H1 (cell line): ENCODE measurements around the gene SLC13A4. TPM values are rescaled to one million over a fixed set of nuclear protein-coding genes. Genes with fewer than 3 reads are reported as not detected.

Experiments used
- CTCF ChIA-PET: fragments of 300-600 bp; sonication (Branson Sonifier 250); formaldehyde crosslinking; loops from one replicate; lab custom pipeline; 2021; ENCODE audit not compliant: partially characterized antibody; lab: Charles Lee
- POLR2A ChIA-PET: fragments of 300-600 bp; sonication (Branson Sonifier 250); formaldehyde crosslinking; loops from one replicate; lab custom pipeline; 2021; ENCODE audit warnings: inconsistent platforms; ENCODE audit not compliant: partially characterized antibody; lab: Charles Lee
- DNase-seq, 2 experiments: peaks; one replicate each; pipeline versions ENCODE4 v3.0.0 to v3.0.0-alpha.2; 2010 to 2022; ENCODE audit warnings: low spot score in 2 of 2, low read depth in 1 of 2, mixed read lengths in 1 of 2
- FAIRE-seq: peaks from 2 replicates; lab custom pipeline; 2011; peaks lifted over from hg19 to GRCh38; lab: Jason Lieb, UNC
- H2AFZ ChIP-seq: 2 replicates; pipeline ENCODE4 v1.8.1; 2012; ENCODE audit warnings: low read length, inconsistent platforms
- H2AK5ac ChIP-seq: 2 replicates; pipeline ENCODE4 v1.6.1; 2013; ENCODE audit warnings: low read depth, low read length
- H2BK120ac ChIP-seq: replicated peaks from 2 replicates; pipeline ENCODE3; 2013; ENCODE audit warnings: low read depth, low read length, inconsistent platforms
- H2BK12ac ChIP-seq: 2 replicates; pipeline ENCODE4 v1.6.1; 2013; ENCODE audit warnings: low read depth, low read length
- H2BK15ac ChIP-seq: 2 replicates; pipeline ENCODE4 v1.6.1; 2013; ENCODE audit warnings: low read length
- H2BK20ac ChIP-seq: 2 replicates; pipeline ENCODE4 v1.6.1; 2013; ENCODE audit warnings: low read length
- H2BK5ac ChIP-seq: 2 replicates; pipeline ENCODE4 v1.6.1; 2013; ENCODE audit warnings: low read depth, low read length
- H3K14ac ChIP-seq: 2 replicates; pipeline ENCODE4 v1.6.1; 2013; ENCODE audit warnings: inconsistent platforms; ENCODE audit not compliant: insufficient read length
- H3K18ac ChIP-seq: 2 replicates; pipeline ENCODE4 v1.6.1; 2013; ENCODE audit warnings: low read length; ENCODE audit errors: extremely low read depth
- H3K23ac ChIP-seq: 2 replicates; pipeline ENCODE4 v1.6.1; 2013; ENCODE audit warnings: inconsistent platforms; ENCODE audit not compliant: insufficient read length
- H3K23me2 ChIP-seq: 2 replicates; pipeline ENCODE4 v1.6.1; 2013; ENCODE audit warnings: low read depth, low read length
- H3K27ac ChIP-seq: 2 replicates; pipeline ENCODE4 v1.6.1; 2011; ENCODE audit warnings: low read depth, low read length, inconsistent platforms
- H3K27me3 ChIP-seq, 4 experiments: replicated peaks in 1 of 4; 1 replicate in 1 of 4; 2 replicates in 3 of 4; pipeline versions ENCODE4 v1.6.1 to v1.8.1; 2011 to 2013; ENCODE audit warnings: low read length in 3 of 4, mild to moderate bottlenecking in 3 of 4, inconsistent platforms in 2 of 4, mixed read lengths in 2 of 4, moderate library complexity in 1 of 4; ENCODE audit not compliant: control insufficient read depth in 3 of 4, insufficient read depth in 3 of 4; ENCODE audit errors: extremely low read depth in 1 of 4
- H3K36me3 ChIP-seq, 4 experiments: 2 replicates each; pipeline versions ENCODE4 v1.6.1 to v1.8.1; 2011 to 2013; ENCODE audit warnings: mild to moderate bottlenecking in 4 of 4, low read length in 3 of 4, moderate library complexity in 2 of 4, control low read depth in 1 of 4, inconsistent platforms in 1 of 4; ENCODE audit not compliant: insufficient read depth in 4 of 4, control insufficient read depth in 2 of 4
- H3K4ac ChIP-seq: replicated peaks from 2 replicates; pipeline ENCODE3; 2013; ENCODE audit warnings: low read length, low read depth, mixed read lengths, inconsistent platforms; ENCODE audit not compliant: insufficient read length
- H3K4me1 ChIP-seq, 4 experiments: replicated peaks in 1 of 4; 1 replicate in 1 of 4; 2 replicates in 3 of 4; pipeline versions ENCODE4 v1.6.1 to v1.8.1; 2011 to 2013; ENCODE audit warnings: low read length in 3 of 4, inconsistent platforms in 2 of 4, mixed read lengths in 1 of 4; ENCODE audit not compliant: insufficient read depth in 4 of 4, control insufficient read depth in 3 of 4
- H3K4me2 ChIP-seq, 2 experiments: 2 replicates each; pipeline versions ENCODE4 v1.6.1 to v1.8.1; 2011 to 2013; ENCODE audit warnings: low read depth in 2 of 2, low read length in 2 of 2, control low read depth in 1 of 2, inconsistent platforms in 1 of 2, mild to moderate bottlenecking in 1 of 2; ENCODE audit not compliant: insufficient read depth in 1 of 2
- H3K4me3 ChIP-seq, 4 experiments: fragments of 200-600, 300-600 bp in 1 of 4; sonication (generic), shearing (Covaris generic), sonication (Bioruptor Twin) in 1 of 4; 2 replicates each; pipeline versions ENCODE4 v1.5.1 to v1.8.1; 2011 to 2016; ENCODE audit warnings: low read length in 4 of 4, low read depth in 3 of 4, control low read depth in 2 of 4, inconsistent platforms in 2 of 4, mild to moderate bottlenecking in 2 of 4, mixed read lengths in 1 of 4, moderate library complexity in 1 of 4; ENCODE audit not compliant: insufficient read depth in 2 of 4; ENCODE audit errors: extremely low read depth in 1 of 4
- H3K56ac ChIP-seq: replicated peaks from 2 replicates; pipeline ENCODE3; 2013; ENCODE audit warnings: low read depth, mild to moderate bottlenecking, mixed read lengths, low read length, inconsistent platforms; ENCODE audit not compliant: insufficient read length
- H3K79me1 ChIP-seq: 2 replicates; pipeline ENCODE4 v1.6.1; 2013; ENCODE audit warnings: low read depth, low read length, control low read depth
- H3K79me2 ChIP-seq, 2 experiments: 2 replicates each; pipeline versions ENCODE4 v1.6.1 to v1.8.1; 2012 to 2013; ENCODE audit warnings: low read length in 2 of 2, mild to moderate bottlenecking in 2 of 2, inconsistent platforms in 1 of 2; ENCODE audit not compliant: insufficient read depth in 2 of 2, control insufficient read depth in 1 of 2
- H3K9ac ChIP-seq, 4 experiments: replicated peaks in 1 of 4; 1 replicate in 1 of 4; 2 replicates in 3 of 4; pipeline versions ENCODE4 v1.6.1 to v1.8.1; 2011 to 2013; ENCODE audit warnings: low read depth in 3 of 4, low read length in 3 of 4, control low read depth in 2 of 4, mild to moderate bottlenecking in 2 of 4, moderate library complexity in 2 of 4, inconsistent platforms in 1 of 4; ENCODE audit errors: extremely low read depth in 1 of 4
- H3K9me3 ChIP-seq, 2 experiments: 2 replicates each; pipeline versions ENCODE4 v1.6.1 to v1.8.1; 2012 to 2013; ENCODE audit warnings: mild to moderate bottlenecking in 2 of 2, moderate library complexity in 2 of 2, control low read depth in 1 of 2, inconsistent platforms in 1 of 2, low read depth in 1 of 2, low read length in 1 of 2, mixed read lengths in 1 of 2; ENCODE audit not compliant: insufficient read depth in 2 of 2
- H4K20me1 ChIP-seq, 2 experiments: replicated peaks in 1 of 2; 2 replicates each; pipeline versions ENCODE3 to v1.8.1; 2011 to 2013; ENCODE audit warnings: inconsistent platforms in 2 of 2, low read length in 2 of 2, mild to moderate bottlenecking in 1 of 2; ENCODE audit not compliant: insufficient read depth in 2 of 2, control insufficient read depth in 1 of 2
- H4K5ac ChIP-seq: 2 replicates; pipeline ENCODE4 v1.6.1; 2013; ENCODE audit warnings: low read length, low read depth, mixed read lengths, inconsistent platforms; ENCODE audit not compliant: insufficient read length
- H4K8ac ChIP-seq: 2 replicates; pipeline ENCODE4 v1.8.0; 2013; ENCODE audit warnings: mild to moderate bottlenecking, moderate library complexity, low read length, inconsistent platforms; ENCODE audit not compliant: insufficient read depth; ENCODE audit errors: extremely low read depth
- H4K91ac ChIP-seq: replicated peaks from 2 replicates; pipeline ENCODE3; 2013; ENCODE audit warnings: low read length, mixed read lengths, inconsistent platforms; ENCODE audit not compliant: insufficient read length
- ASH2L ChIP-seq: fragments of 200-600, 300-600 bp; sonication (generic); IDR thresholded peaks from one replicate; pipeline ENCODE4 v1.7.1; 2017; ENCODE audit warnings: low read length
- BACH1 ChIP-seq: IDR thresholded peaks from 2 replicates; pipeline ENCODE4 v1.6.1; 2012; ENCODE audit warnings: low read length, improper control_type of control experiment
- CBX5 ChIP-seq: fragments of 300-800, 300-1000 bp; sonication (generic); IDR thresholded peaks from 2 replicates; pipeline ENCODE4 v1.7.1; 2016; ENCODE audit warnings: antibody characterized with exemption, low read length, low read depth
- CBX8 ChIP-seq: fragments of 300-800, 300-1000 bp; sonication (generic); IDR thresholded peaks from 2 replicates; pipeline ENCODE4 v1.7.1; 2016; ENCODE audit warnings: low read depth, low read length, borderline replicate concordance
- CHD2 ChIP-seq: IDR thresholded peaks from 2 replicates; pipeline ENCODE4 v1.6.1; 2012; ENCODE audit warnings: low read length, improper control_type of control experiment
- EP300 ChIP-seq, 2 experiments: IDR thresholded peaks; 1 replicate in 1 of 2; 2 replicates in 1 of 2; pipeline ENCODE4 v1.6.1; 2011 to 2012; ENCODE audit warnings: low read depth in 2 of 2, low read length in 2 of 2, mild to moderate bottlenecking in 2 of 2, borderline replicate concordance in 1 of 2, inconsistent platforms in 1 of 2, moderate library complexity in 1 of 2
- EZH2 ChIP-seq: fragments of 200-600 bp; sonication (generic); IDR thresholded peaks from 2 replicates; pipeline ENCODE4 v1.7.1; 2012; ENCODE audit warnings: low read depth, mild to moderate bottlenecking, moderate library complexity, low read length, inconsistent platforms; ENCODE audit not compliant: severe bottlenecking
- NANOG ChIP-seq: IDR thresholded peaks from 2 replicates; pipeline ENCODE4 v1.6.1; 2011; ENCODE audit warnings: low read length, low read depth, mild to moderate bottlenecking, inconsistent platforms; ENCODE audit not compliant: insufficient read depth, poor library complexity, severe bottlenecking
- NRF1 ChIP-seq: IDR thresholded peaks from 2 replicates; pipeline ENCODE4 v1.6.1; 2011; ENCODE audit warnings: mild to moderate bottlenecking, low read depth, low read length, improper control_type of control experiment
- SIRT6 ChIP-seq: IDR thresholded peaks from one replicate; pipeline ENCODE4 v1.7.1; 2012; ENCODE audit warnings: low read length, inconsistent platforms
- SP2 ChIP-seq: IDR thresholded peaks from 2 replicates; pipeline ENCODE4 v1.6.1; 2012; ENCODE audit warnings: mild to moderate bottlenecking, low read length, inconsistent platforms
- TBP ChIP-seq: IDR thresholded peaks from 2 replicates; pipeline ENCODE4 v1.6.1; 2011; ENCODE audit warnings: low read depth, low read length, improper control_type of control experiment
- TEAD4 ChIP-seq: IDR thresholded peaks from 2 replicates; pipeline ENCODE4 v1.6.1; 2012; ENCODE audit warnings: low read depth, low read length, inconsistent platforms, mixed read lengths
- ZNF274 ChIP-seq: IDR thresholded peaks from 2 replicates; pipeline ENCODE4 v1.7.0; 2012; ENCODE audit warnings: low read length, borderline replicate concordance; ENCODE audit errors: extremely low read depth
- WGBS, 2 experiments: shearing (Covaris generic) in 1 of 2; methylation state at CpG; one replicate each; pipeline versions ENCODE4 v1.1.6 to v1.1.7; 2013 to 2015; ENCODE audit warnings: low lambda C conversion rate in 2 of 2, mixed read lengths in 2 of 2, inconsistent platforms in 1 of 2, low coverage in 1 of 2, missing lambda C conversion rate in 1 of 2; ENCODE audit not compliant: insufficient replicate concordance in 2 of 2, insufficient coverage in 1 of 2, insufficient read length in 1 of 2; ENCODE audit errors: extremely low coverage in 1 of 2, missing lambda C conversion rate in 1 of 2; 5-methylcytosine and 5-hydroxymethylcytosine counted together
- polyA plus RNA-seq, 7 experiments: library from polyadenylated mRNA; depleted of rRNA in 3 of 7; stranded (reverse) in 5 of 7; unstranded in 2 of 7; fragments of >200 nt in 5 of 7; fragments of 200-250 nt in 2 of 7; gene quantifications; 1 replicate in 5 of 7; 2 replicates in 1 of 7; 4 replicates in 1 of 7; pipeline versions ENCODE4 v1.2.1 to v1.2.3, GENCODE V29; 2011 to 2013; ENCODE audit warnings: missing spikeins in 2 of 7, mixed read lengths in 2 of 7
- total RNA-seq: library from RNA; stranded (reverse); fragmentation: NEBNext Ultra II Directional; extraction: Animal tissue kit (Norgen Biotek cat#: 25700); gene quantifications from 2 replicates; pipeline ENCODE4 v1.2.1, GENCODE V29; 2021

The SLC13A4 gene
- total and polyA plus RNA-seq, 2 of the 8 experiments (the other 6 are each of a cell fraction or from before 2014, with no cell fraction given), result 3.9 to 7.5 TPM

- DNase-seq, result no peak
- H2BK120ac ChIP-seq, result no peak overlapping the region
- no peak overlapping the region for H4K91ac ChIP-seq
- no peaks in the 10 kb centered on the region for H3K79me2 ChIP-seq
- no peak overlapping the region for H3K9ac ChIP-seq
- no peak overlapping the region for H3K14ac ChIP-seq
- no peak overlapping the region for H3K4me2 ChIP-seq
- no peak overlapping the region for H4K8ac ChIP-seq
- no peak overlapping the region for H3K27ac ChIP-seq
- 0 out of 2 replicates have a peak overlapping the region, but pooled peaks have one; percentile 36 for H2BK15ac ChIP-seq
- H2AFZ ChIP-seq, result no peak overlapping the region
- ChIA-PET POLR2A (no interaction called here), CTCF (interaction anchor here (1.0 to 14.4 kb wide), 9 partner anchors 9 to 42 kb away, joined by 3 to 133 read pairs (median 5); partner anchors contain the start of gene SLC13A4)
- H2BK20ac ChIP-seq, result peak overlapping the region; percentile 76; the same call in 1 of the 2 replicates
- no peak for FAIRE-seq
- H3K9me3 ChIP-seq, result no peaks in the 10 kb centered on the region
- peaks cover 6% of the 10 kb centered on the region; the same call in 1 of the 2 replicates for H3K23me2 ChIP-seq
- no peaks in the 10 kb centered on the region for H3K27me3 ChIP-seq
- H2AK5ac ChIP-seq, result no peak overlapping the region
- H3K4me1 ChIP-seq, result peaks cover 0 to 4% (median 2%) of the 10 kb centered on the region in 4 experiments; a peak in 1 of 7 replicates
- H4K20me1 ChIP-seq, result peaks cover 0 to 5% of the 10 kb centered on the region in 2 experiments
- H3K4me3 ChIP-seq, result no peak overlapping the region
- 77 to 100% methylated on average over 2 to 5 of the region's 5 CpGs for WGBS, 2 experiments
- peak overlapping the region; percentile 83 for H3K56ac ChIP-seq
- no peak overlapping the region for H3K23ac ChIP-seq
- no peak overlapping the region for H3K18ac ChIP-seq
- no peak overlapping the region for H2BK12ac ChIP-seq
- no peak overlapping the region for H4K5ac ChIP-seq
- H3K4ac ChIP-seq, result no peak overlapping the region
- H3K79me1 ChIP-seq, result no peaks in the 10 kb centered on the region
- H3K36me3 ChIP-seq, result no peaks in the 10 kb centered on the region
- H2BK5ac ChIP-seq, result no peak overlapping the region; the same call in 1 of the 2 replicates
- TF ChIP-seq CBX5, result no peak
- no peak for TF ChIP-seq EZH2
- TF ChIP-seq ZNF274, result no peak
- TF ChIP-seq TBP, result no peak
- TF ChIP-seq CBX8, result no peak
- no peak for TF ChIP-seq TEAD4
- no peak for TF ChIP-seq EP300 (IDR thresholded peaks at IDR 0.05; ENCODE audit: borderline replicate concordance in 1 of 2, low read depth in 2 of 2, low read length in 2 of 2)
- TF ChIP-seq SP2, result no peak
- TF ChIP-seq BACH1, result no peak
- TF ChIP-seq SIRT6, result no peak
- no peak for TF ChIP-seq CHD2
- TF ChIP-seq NRF1, result no peak
- no peak for TF ChIP-seq ASH2L
- TF ChIP-seq NANOG, result no peak
Measured at GRCh38 chr7:135715055-135715522, 12.9 kb downstream of the SLC13A4 start.
